Gastroesophageal sphincter (tissue), 3 donors: ENCODE measurements around the gene WWC1.

Source experiments
- POLR2A ChIP-seq, 2 donors: fragments of 450-650 bp; IDR thresholded peaks; one replicate each; pipeline ENCODE4 v1.6.1; 2017; ENCODE audit warnings: antibody characterized with exemption in 2 of 2, mild to moderate bottlenecking in 2 of 2, moderate library complexity in 1 of 2
- POLR2AphosphoS5 ChIP-seq: sonication (generic); formaldehyde crosslinking; IDR thresholded peaks from one replicate; pipeline ENCODE4 v1.6.1; 2017; ENCODE audit warnings: antibody characterized with exemption
- TF ChIP-seq, protein P1 (sequence below), 4 experiments: fragments of 200-600 bp in 2 of 4; fragments of 450-650 bp in 2 of 4; sonication (generic) in 1 of 4; IDR thresholded peaks; one replicate each; pipeline ENCODE4 v1.5.1; 2017 to 2019; ENCODE audit warnings: antibody characterized with exemption in 4 of 4, mild to moderate bottlenecking in 2 of 4, moderate library complexity in 2 of 4

DNA sequence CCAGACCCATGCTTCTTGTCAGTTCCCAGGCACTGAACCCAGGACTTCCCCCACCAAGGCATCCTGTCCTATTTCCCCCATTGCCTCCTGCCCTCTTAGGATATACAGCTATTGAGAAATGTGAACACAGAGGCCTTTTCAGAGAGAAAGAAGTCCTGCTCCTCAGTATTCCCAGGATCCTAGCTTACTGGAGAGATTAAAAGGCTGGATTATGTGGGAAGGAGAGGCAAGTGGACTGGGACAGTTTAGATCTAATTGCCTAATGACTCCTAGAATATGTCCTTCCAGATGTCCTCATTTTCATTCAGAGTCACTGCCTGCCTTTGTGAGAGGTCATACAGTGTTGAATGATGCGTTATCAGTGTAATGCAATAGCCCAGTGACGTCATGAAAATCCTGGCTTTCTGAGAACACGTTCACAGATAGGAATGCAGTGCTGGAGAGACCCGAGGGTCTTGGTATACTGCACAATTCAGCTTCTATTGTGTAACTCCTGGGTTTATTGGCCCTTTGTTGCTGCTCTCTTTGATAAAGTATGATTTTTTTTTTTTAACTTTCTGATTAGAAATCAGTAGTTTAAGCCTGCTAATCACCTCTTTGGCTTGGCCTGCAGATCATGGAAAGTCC, 26.2 kb downstream of the WWC1 start:
- TF ChIP-seq, protein P1, sequence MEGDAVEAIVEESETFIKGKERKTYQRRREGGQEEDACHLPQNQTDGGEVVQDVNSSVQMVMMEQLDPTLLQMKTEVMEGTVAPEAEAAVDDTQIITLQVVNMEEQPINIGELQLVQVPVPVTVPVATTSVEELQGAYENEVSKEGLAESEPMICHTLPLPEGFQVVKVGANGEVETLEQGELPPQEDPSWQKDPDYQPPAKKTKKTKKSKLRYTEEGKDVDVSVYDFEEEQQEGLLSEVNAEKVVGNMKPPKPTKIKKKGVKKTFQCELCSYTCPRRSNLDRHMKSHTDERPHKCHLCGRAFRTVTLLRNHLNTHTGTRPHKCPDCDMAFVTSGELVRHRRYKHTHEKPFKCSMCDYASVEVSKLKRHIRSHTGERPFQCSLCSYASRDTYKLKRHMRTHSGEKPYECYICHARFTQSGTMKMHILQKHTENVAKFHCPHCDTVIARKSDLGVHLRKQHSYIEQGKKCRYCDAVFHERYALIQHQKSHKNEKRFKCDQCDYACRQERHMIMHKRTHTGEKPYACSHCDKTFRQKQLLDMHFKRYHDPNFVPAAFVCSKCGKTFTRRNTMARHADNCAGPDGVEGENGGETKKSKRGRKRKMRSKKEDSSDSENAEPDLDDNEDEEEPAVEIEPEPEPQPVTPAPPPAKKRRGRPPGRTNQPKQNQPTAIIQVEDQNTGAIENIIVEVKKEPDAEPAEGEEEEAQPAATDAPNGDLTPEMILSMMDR (IDR thresholded peaks at IDR 0.05), result no peak
- TF ChIP-seq POLR2AphosphoS5 (no peak), POLR2A (IDR thresholded peaks at IDR 0.05) (no peak)
